Measurements from ENCODE around the gene VAT1L.

- TF ChIP-seq POLR2A (IDR thresholded peaks at IDR 0.05; ENCODE audit: low read length) (no peak), GATA1 (IDR thresholded peaks at IDR 0.05; ENCODE audit: low read depth, low read length) (no peak)
Observed at GRCh38 chr16:77970371-77970770, 182.0 kb downstream of the VAT1L start.
